Suprapubic skin (tissue), 4 donors: ENCODE data around the gene MAPK11. TPM values are rescaled to one million over a fixed set of nuclear protein-coding genes. Genes with fewer than 3 reads are reported as not detected.

ENCODE experiments used
- DNase-seq, 2 donors: peaks; one replicate each; pipeline ENCODE4 v3.0.0-alpha.2; 2019; ENCODE audit warnings: low spot score in 2 of 2
- H3K27ac ChIP-seq: fragments of 200-600 bp; sonication (generic); one replicate; pipeline ENCODE4 v1.5.1; 2019
- H3K27me3 ChIP-seq: fragments of 200-600 bp; sonication (generic); one replicate; pipeline ENCODE4 v1.5.1; 2019
- H3K36me3 ChIP-seq: fragments of 200-600 bp; sonication (generic); one replicate; pipeline ENCODE4 v1.5.1; 2019
- H3K4me1 ChIP-seq: fragments of 200-600 bp; sonication (generic); one replicate; pipeline ENCODE4 v1.5.1; 2019
- H3K4me3 ChIP-seq: fragments of 200-600 bp; sonication (generic); one replicate; pipeline ENCODE4 v1.5.1; 2019; ENCODE audit warnings: mild to moderate bottlenecking
- H3K9me3 ChIP-seq: fragments of 200-600 bp; sonication (generic); one replicate; pipeline ENCODE4 v1.5.1; 2019
- CTCF ChIP-seq, 2 donors: fragments of 200-600 bp in 1 of 2; fragments of 450-650 bp in 1 of 2; sonication (generic) in 1 of 2; IDR thresholded peaks; one replicate each; pipeline ENCODE4 v1.5.1; 2016 to 2019; ENCODE audit warnings: antibody characterized with exemption in 2 of 2, mild to moderate bottlenecking in 1 of 2, moderate library complexity in 1 of 2
- EP300 ChIP-seq: sonication (generic); formaldehyde crosslinking; IDR thresholded peaks from one replicate; pipeline ENCODE4 v1.6.1; 2017; ENCODE audit warnings: antibody characterized with exemption
- POLR2A ChIP-seq, 2 donors: fragments of 450-650 bp; IDR thresholded peaks; one replicate each; pipeline ENCODE4 v1.6.1; 2017; ENCODE audit warnings: antibody characterized with exemption in 2 of 2, mild to moderate bottlenecking in 2 of 2, moderate library complexity in 2 of 2
- POLR2AphosphoS5 ChIP-seq, 3 donors: sonication (generic); formaldehyde crosslinking; IDR thresholded peaks; one replicate each; pipeline ENCODE4 v1.6.1; 2017; ENCODE audit warnings: antibody characterized with exemption in 3 of 3
- WGBS: methylation state at CpG from one replicate; pipeline ENCODE4 v1.1.5; 2018; 5-methylcytosine and 5-hydroxymethylcytosine counted together
- total RNA-seq, 4 donors: library from RNA; depleted of rRNA; stranded (reverse); fragments of >200 nt; gene quantifications; one replicate each; pipeline ENCODE4 v1.1.0, GENCODE V29; 2016

Gene MAPK11
- total RNA-seq, 4 donors from 2014 or later: 3.8 to 5.8 (median 4.5) TPM

GRCh38 chr22:50236731-50237409 lies 33.3 kb downstream of the MAPK11 start:
- no peaks in the 10 kb centered on the region for H3K9me3 ChIP-seq
- TF ChIP-seq CTCF (IDR thresholded peaks at IDR 0.05): peak in 1 of 2 donors; percentile 30
- no peak for TF ChIP-seq EP300
- peaks cover 16% of the 10 kb centered on the region for H3K4me1 ChIP-seq
- no peak overlapping the region for H3K4me3 ChIP-seq
- no peaks in the 10 kb centered on the region for H3K27me3 ChIP-seq
- H3K36me3 ChIP-seq: peaks cover 33% of the 10 kb centered on the region
- no peak overlapping the region for H3K27ac ChIP-seq
- no peak for DNase-seq
- 65% methylated on average over 9 of the region's 11 CpGs for WGBS

GRCh38 chr22:50233223-50233622 lies 37.0 kb downstream of the MAPK11 start:
- Histone ChIP-seq H3K4me3 (no peak overlapping the region), H3K9me3 (no peaks in the 10 kb centered on the region), H3K36me3 (peaks cover 31% of the 10 kb centered on the region), H3K27ac (no peak overlapping the region), H3K27me3 (no peaks in the 10 kb centered on the region), H3K4me1 (no peaks in the 10 kb centered on the region)
- TF ChIP-seq CTCF (IDR thresholded peaks at IDR 0.05) (no peak), EP300 (no peak), POLR2A (IDR thresholded peaks at IDR 0.05) (no peak)
- 87% methylated on average over 18 of the region's 18 CpGs for WGBS
- DNase-seq: no peak

GRCh38 chr22:50232481-50233151 lies 37.6 kb downstream of the MAPK11 start:
- Histone ChIP-seq H3K27ac (no peak overlapping the region), H3K4me3 (no peak overlapping the region), H3K36me3 (peaks cover 35% of the 10 kb centered on the region), H3K4me1 (no peaks in the 10 kb centered on the region), H3K9me3 (no peaks in the 10 kb centered on the region), H3K27me3 (no peaks in the 10 kb centered on the region)
- 91% methylated on average over 20 of the region's 20 CpGs for WGBS
- no peak for DNase-seq
- no peak for TF ChIP-seq POLR2AphosphoS5 (IDR thresholded peaks at IDR 0.05)
- no peak for TF ChIP-seq POLR2A (IDR thresholded peaks at IDR 0.05)
- TF ChIP-seq EP300: no peak
- TF ChIP-seq CTCF (IDR thresholded peaks at IDR 0.05): no peak

GRCh38 chr22:50229370-50229769 lies 40.8 kb downstream of the MAPK11 start:
- DNase-seq: no peak
- Histone ChIP-seq H3K4me3 (no peak overlapping the region), H3K27me3 (no peaks in the 10 kb centered on the region), H3K27ac (no peak overlapping the region), H3K36me3 (peaks cover 66% of the 10 kb centered on the region), H3K9me3 (no peaks in the 10 kb centered on the region), H3K4me1 (no peaks in the 10 kb centered on the region)
- WGBS: 94% methylated on average over 13 of the region's 16 CpGs
- TF ChIP-seq EP300 (no peak), CTCF (IDR thresholded peaks at IDR 0.05) (no peak), POLR2A (IDR thresholded peaks at IDR 0.05) (no peak), POLR2AphosphoS5 (IDR thresholded peaks at IDR 0.05) (no peak)

- peaks cover 73% of the 10 kb centered on the region for H3K36me3 ChIP-seq
- H3K4me1 ChIP-seq: no peaks in the 10 kb centered on the region
- WGBS: 87% methylated on average over 6 of the region's 9 CpGs
- no peaks in the 10 kb centered on the region for H3K27me3 ChIP-seq
- H3K9me3 ChIP-seq: no peaks in the 10 kb centered on the region
- no peak overlapping the region for H3K4me3 ChIP-seq
- H3K27ac ChIP-seq: no peak overlapping the region
- DNase-seq: no peak
- no peak for TF ChIP-seq POLR2A (IDR thresholded peaks at IDR 0.05)
- no peak for TF ChIP-seq CTCF (IDR thresholded peaks at IDR 0.05)
- no peak for TF ChIP-seq EP300
- no peak for TF ChIP-seq POLR2AphosphoS5 (IDR thresholded peaks at IDR 0.05)
These were observed 41.8 kb downstream of the MAPK11 start for GRCh38 chr22:50228366-50228765.
